K562 (cell line): ENCODE results near the gene KRTAP10-9. TPM values are rescaled to one million over a fixed set of nuclear protein-coding genes. Genes with fewer than 3 reads are reported as not detected.

ENCODE experiments used
- ATAC-seq: fragments of 200-7000 bp; cut with Tn5 transposase; 3 replicates; pipeline ENCODE4 v1.9.1; 2020; ENCODE audit warnings: moderate library complexity
- BruUV-seq: library from RNA; stranded (reverse); fragments of 400-500 nt; replicated peaks from 2 replicates; lab custom pipeline; 2021; lab: Mats Ljungman, UMichigan
- CTCF ChIA-PET: fragments of 300-600 bp; formaldehyde crosslinking; extraction: SDS; loops from one replicate; lab custom pipeline; 2021; ENCODE audit warnings: low intra/inter-chr PET ratio; lab: Yijun Ruan, JAX
- POLR2A ChIA-PET: fragments of 300-600, 350-650 bp; sonication (Branson Sonifier 250); formaldehyde crosslinking; extraction: SDS; loops from one replicate; lab custom pipeline; 2021; ENCODE audit warnings: antibody characterized with exemption, inconsistent platforms; lab: Yijun Ruan, JAX
- DNase-seq, 4 experiments: peaks; one replicate each; pipeline versions ENCODE4 v3.0.0 to v3.0.0-alpha.2; 2011 to 2018; ENCODE audit warnings: low spot score in 3 of 4, mixed read lengths in 3 of 4; ENCODE audit errors: extremely low read depth in 1 of 4
- FAIRE-seq: peaks from 2 replicates; lab custom pipeline; 2011; peaks lifted over from hg19 to GRCh38; lab: Jason Lieb, UNC
- H2AFZ ChIP-seq: 2 replicates; pipeline ENCODE4 v1.6.0; 2011; ENCODE audit warnings: low read depth, low read length, control low read depth, inconsistent platforms
- H3K27ac ChIP-seq: fragments of 200-600 bp; 3 replicates; pipeline ENCODE4 v1.8.0; 2011; ENCODE audit warnings: low read depth, mild to moderate bottlenecking, control low read depth, inconsistent platforms, low read length, moderate library complexity, mixed read lengths; ENCODE audit errors: extremely low read depth
- H3K27me3 ChIP-seq, 2 experiments: fragments of 300-600 bp in 1 of 2; 2 replicates in 1 of 2; 3 replicates in 1 of 2; pipeline versions ENCODE4 v1.6.0 to v1.8.0; 2011; ENCODE audit warnings: inconsistent platforms in 2 of 2, low read length in 2 of 2, mild to moderate bottlenecking in 1 of 2, mixed read lengths in 1 of 2, moderate library complexity in 1 of 2; ENCODE audit not compliant: control insufficient read depth in 2 of 2, insufficient read depth in 2 of 2
- H3K36me3 ChIP-seq: fragments of 300-600 bp; 3 replicates; pipeline ENCODE4 v1.8.0; 2011; ENCODE audit warnings: mild to moderate bottlenecking, low read length, inconsistent platforms; ENCODE audit not compliant: control insufficient read depth, insufficient read depth
- H3K4me1 ChIP-seq, 2 experiments: fragments of 200-600 bp in 1 of 2; replicated peaks in 1 of 2; 2 replicates in 1 of 2; 3 replicates in 1 of 2; pipeline versions ENCODE4 v1.5.1 to v1.8.0; 2011; ENCODE audit warnings: inconsistent platforms in 2 of 2, low read length in 2 of 2, mild to moderate bottlenecking in 1 of 2, mixed read lengths in 1 of 2, moderate library complexity in 1 of 2; ENCODE audit not compliant: control insufficient read depth in 2 of 2, insufficient read depth in 2 of 2
- H3K4me2 ChIP-seq: 2 replicates; pipeline ENCODE4 v1.6.1; 2011; ENCODE audit warnings: low read length, control low read depth, inconsistent platforms, mixed read lengths; ENCODE audit not compliant: insufficient read depth
- H3K4me3 ChIP-seq: fragments of 200-600 bp; sonication (generic), shearing (Covaris generic); 2 replicates; pipeline ENCODE4 v1.5.1; 2016; ENCODE audit warnings: control low read depth, inconsistent platforms
- H3K79me2 ChIP-seq: fragments of 200-600 bp; 3 replicates; pipeline ENCODE4 v1.8.0; 2011; ENCODE audit warnings: low read length, inconsistent platforms; ENCODE audit not compliant: control insufficient read depth, insufficient read depth
- H3K9ac ChIP-seq, 2 experiments: 2 replicates each; pipeline versions ENCODE4 v1.6.0 to v1.6.1; 2011; ENCODE audit warnings: low read depth in 2 of 2, low read length in 2 of 2, control low read depth in 1 of 2, inconsistent platforms in 1 of 2, mild to moderate bottlenecking in 1 of 2, mixed read lengths in 1 of 2; ENCODE audit not compliant: insufficient read depth in 1 of 2
- H3K9me1 ChIP-seq: one replicate; pipeline ENCODE4 v1.6.0; 2011; ENCODE audit warnings: inconsistent platforms, mild to moderate bottlenecking, low read length, moderate library complexity; ENCODE audit not compliant: control insufficient read depth, insufficient read depth
- H3K9me3 ChIP-seq: replicated peaks from 2 replicates; pipeline ENCODE4 v1.5.1; 2011; ENCODE audit warnings: low read depth, low read length, inconsistent platforms; ENCODE audit not compliant: control insufficient read depth, insufficient read depth
- H4K20me1 ChIP-seq: replicated peaks from 2 replicates; pipeline ENCODE4 v1.6.1; 2011; ENCODE audit warnings: low read length, inconsistent platforms, mixed read lengths; ENCODE audit not compliant: control insufficient read depth, insufficient read depth
- HINFP ChIP-seq: fragments of 450-650 bp; conservative IDR thresholded peaks from 2 replicates; pipeline ENCODE4 v1.6.1; 2016; ENCODE audit warnings: missing genetic modification characterization, low read depth, mild to moderate bottlenecking, control low read depth, missing compliant biosample characterization
- PRPF4 ChIP-seq: fragments of 200-400 bp; formaldehyde crosslinking; IDR thresholded peaks from one replicate; pipeline ENCODE4 v1.6.1; 2017; ENCODE audit warnings: low read length, low read depth, mild to moderate bottlenecking; ENCODE audit not compliant: insufficient read depth, poor library complexity, severe bottlenecking
- RBM14 ChIP-seq: fragments of 200-400 bp; formaldehyde crosslinking; IDR thresholded peaks from 2 replicates; pipeline ENCODE4 v1.6.1; 2018; ENCODE audit warnings: low read depth, mild to moderate bottlenecking, low read length, moderate library complexity, borderline replicate concordance; ENCODE audit not compliant: insufficient read depth
- WGBS: fragments of 100-300 bp; shearing (Covaris generic); methylation state at CpG from one replicate; pipeline ENCODE4 v1.1.6; 2016; ENCODE audit warnings: low coverage, mixed read lengths; ENCODE audit not compliant: insufficient coverage; ENCODE audit errors: missing lambda C conversion rate; 5-methylcytosine and 5-hydroxymethylcytosine counted together
- in situ Hi-C: fragments of 300-500 bp; cut with MboI; formaldehyde crosslinking; loops from 4 replicates; pipeline ENCODE4 v1.15.0; 2018; ENCODE audit warnings: inconsistent platforms, mixed read lengths
- intact Hi-C: fragments of 100-400 bp; cut with micrococcal nuclease; formaldehyde crosslinking; loops from 2 replicates; pipeline ENCODE4 v1.14.2; 2022
- polyA plus RNA-seq, 8 experiments: library from polyadenylated mRNA; depleted of rRNA in 4 of 8; stranded (reverse) in 5 of 8; unstranded in 3 of 8; fragments of >200 nt; fragmentation: Nextera tagmentation in 2 of 8; fragmentation: Illumina TruSeq in 1 of 8; extraction: Ambion mirVana in 2 of 8; extraction: Trizol in 1 of 8; gene quantifications; 2 replicates each; pipeline versions ENCODE4 v1.2.1 to v1.2.3, GENCODE V29; 2011 to 2014; ENCODE audit warnings: inconsistent platforms in 1 of 8, missing spikeins in 1 of 8
- total RNA-seq, 7 experiments: library from RNA; depleted of rRNA in 6 of 7; stranded (reverse); fragments of >200 nt in 6 of 7; fragmentation: Illumina TruSeq in 2 of 7; extraction: Trizol in 2 of 7; gene quantifications; 2 replicates each; pipeline versions ENCODE4 v1.2.1 to v1.2.3, GENCODE V29; 2011 to 2021; ENCODE audit warnings: low replicate concordance in 1 of 7

The KRTAP10-9 gene
- total and polyA plus RNA-seq, 9 of the 15 experiments (the other 6 are each of a cell fraction or from before 2014, with no cell fraction given): not detected

- in situ Hi-C loops (no loop called here), intact Hi-C loops (no loop called here)
- Histone ChIP-seq H3K4me2 (no peak overlapping the region), H3K27me3 (peaks cover 9 to 43% of the 10 kb centered on the region in 2 experiments), H2AFZ (no peak overlapping the region), H3K9ac (no peak overlapping the region), H3K36me3 (no peaks in the 10 kb centered on the region), H3K4me1 (peaks cover 0 to 16% of the 10 kb centered on the region in 2 experiments; a peak in 1 of 5 replicates), H3K9me3 (no peaks in the 10 kb centered on the region), H3K9me1 (no peaks in the 10 kb centered on the region), H3K79me2 (no peaks in the 10 kb centered on the region), H4K20me1 (no peaks in the 10 kb centered on the region), H3K4me3 (no peak overlapping the region), H3K27ac (no peak overlapping the region)
- ATAC-seq (no peak), FAIRE-seq (no peak), DNase-seq (no peak)
- TF ChIP-seq HINFP (tag): no peak
- TF ChIP-seq PRPF4: no peak
- no peak for TF ChIP-seq RBM14
- POLR2A ChIA-PET: interaction anchor here (0.6 to 0.9 kb wide), 3 partner anchors 8 to 93 kb away, joined by 3 to 4 read pairs (median 3); no protein-coding TSS in a partner anchor
- BruUV-seq: no TSS peak
- CTCF ChIA-PET: no interaction called here
- WGBS: 2% methylated on average over 19 of the region's 23 CpGs
Observed at GRCh38 chr21:44601596-44602462, 25.1 kb upstream of the KRTAP10-9 start.
